ENCODE data around the gene UBE2QL1. TPM values are rescaled to one million over a fixed set of nuclear protein-coding genes. Genes with fewer than 3 reads are reported as not detected.

Gene UBE2QL1
- total and polyA plus RNA-seq, 2 of the 8 experiments (the other 6 are each of a cell fraction or from before 2014, with no cell fraction given) = 0.43 to 0.65 TPM

DNA sequence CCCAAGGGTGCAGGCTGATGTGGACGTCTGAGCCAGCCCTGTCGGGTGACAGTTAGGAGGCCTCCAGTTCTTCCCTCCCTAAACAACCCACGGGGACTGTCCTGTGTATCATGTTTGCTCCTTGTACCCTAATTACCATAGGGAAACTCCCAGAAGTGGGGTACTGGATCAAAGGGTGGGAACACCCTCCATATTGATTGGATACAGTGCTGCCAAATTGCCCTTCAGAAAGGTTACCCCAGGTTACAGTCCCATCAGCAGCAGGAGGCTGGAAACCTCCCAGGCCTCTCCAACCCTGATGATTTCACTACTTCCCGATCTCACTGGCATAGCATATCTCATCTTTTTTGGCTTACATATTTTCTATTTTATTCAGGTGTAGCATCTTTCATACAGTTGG is 22.0 kb downstream of the UBE2QL1 start (continued):
- TF ChIP-seq KDM5A (IDR thresholded peaks at IDR 0.05; ENCODE audit: low read length) = no peak
- TF ChIP-seq BACH1 (IDR thresholded peaks at IDR 0.05; ENCODE audit: low read length) = no peak
- no peak for TF ChIP-seq PHF8 (conservative IDR thresholded peaks at IDR 0.05; ENCODE audit: low read depth, low read length)
- no peak for TF ChIP-seq EP300 (IDR thresholded peaks at IDR 0.05; ENCODE audit: borderline replicate concordance in 1 of 2, low read depth in 2 of 2, low read length in 2 of 2)
- no peak for TF ChIP-seq GTF2F1 (IDR thresholded peaks at IDR 0.05; ENCODE audit: borderline replicate concordance, low read depth, low read length)

Data from H1 (cell line).